GM10266 (cell line): Measurements from ENCODE around the gene GPATCH4.
"Not testable (repeated sequence)": the region's sequence is repeated elsewhere in the genome, so short reads cannot be mapped to it uniquely, and the experiment has no call there.

Source experiments
- DNase-seq: peaks from one replicate; pipeline ENCODE4 v3.0.0; 2012; ENCODE audit errors: extremely low spot score
- TF ChIP-seq, protein P1 (sequence below): IDR thresholded peaks from 2 replicates; pipeline ENCODE4 v1.5.1; 2012; ENCODE audit warnings: mild to moderate bottlenecking, low read depth; ENCODE audit not compliant: control insufficient read depth, insufficient read depth; ENCODE audit errors: missing control alignments

The GPATCH4 gene

GRCh38 chr1:156618853-156619581 is 17.7 kb upstream of the GPATCH4 start, which contains the start of gene HAPLN2:
Gene HAPLN2 (plus strand): TSS chr1:156619415. CDS start chr1:156623491, 4,076 bp downstream.
- TF ChIP-seq, protein P1, sequence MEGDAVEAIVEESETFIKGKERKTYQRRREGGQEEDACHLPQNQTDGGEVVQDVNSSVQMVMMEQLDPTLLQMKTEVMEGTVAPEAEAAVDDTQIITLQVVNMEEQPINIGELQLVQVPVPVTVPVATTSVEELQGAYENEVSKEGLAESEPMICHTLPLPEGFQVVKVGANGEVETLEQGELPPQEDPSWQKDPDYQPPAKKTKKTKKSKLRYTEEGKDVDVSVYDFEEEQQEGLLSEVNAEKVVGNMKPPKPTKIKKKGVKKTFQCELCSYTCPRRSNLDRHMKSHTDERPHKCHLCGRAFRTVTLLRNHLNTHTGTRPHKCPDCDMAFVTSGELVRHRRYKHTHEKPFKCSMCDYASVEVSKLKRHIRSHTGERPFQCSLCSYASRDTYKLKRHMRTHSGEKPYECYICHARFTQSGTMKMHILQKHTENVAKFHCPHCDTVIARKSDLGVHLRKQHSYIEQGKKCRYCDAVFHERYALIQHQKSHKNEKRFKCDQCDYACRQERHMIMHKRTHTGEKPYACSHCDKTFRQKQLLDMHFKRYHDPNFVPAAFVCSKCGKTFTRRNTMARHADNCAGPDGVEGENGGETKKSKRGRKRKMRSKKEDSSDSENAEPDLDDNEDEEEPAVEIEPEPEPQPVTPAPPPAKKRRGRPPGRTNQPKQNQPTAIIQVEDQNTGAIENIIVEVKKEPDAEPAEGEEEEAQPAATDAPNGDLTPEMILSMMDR, result peak; percentile 52
- no peak for DNase-seq

- DNase-seq, result no peak
- TF ChIP-seq, protein P1, result no peak
Measured at GRCh38 chr1:156616463-156616862, 15.2 kb upstream of the GPATCH4 start.

- DNase-seq, result no peak
- TF ChIP-seq, protein P1, result no peak
Measured at GRCh38 chr1:156615946-156616345, 14.7 kb upstream of the GPATCH4 start.

DNA sequence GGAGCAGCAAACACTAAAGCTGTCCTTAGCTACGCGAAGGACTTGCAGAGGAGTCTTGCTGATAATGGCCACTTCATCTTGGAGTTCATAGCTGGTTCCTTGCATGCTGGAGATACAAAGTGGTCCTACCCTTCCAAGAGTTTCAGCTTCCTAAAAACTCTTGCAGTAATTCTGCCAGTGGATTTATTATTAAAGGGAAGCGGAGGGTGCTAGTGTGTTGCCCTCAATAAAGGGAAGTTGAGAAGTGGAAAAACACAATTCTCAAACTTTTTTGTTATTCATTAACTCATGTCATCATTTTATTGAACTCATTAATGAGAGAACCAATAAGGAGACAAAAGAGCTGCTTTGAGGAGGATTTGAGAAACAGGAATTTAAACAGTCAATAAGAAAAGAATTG is 11.4 kb upstream of the GPATCH4 start:
- no peak for DNase-seq
- TF ChIP-seq, protein P1, result no peak

DNA sequence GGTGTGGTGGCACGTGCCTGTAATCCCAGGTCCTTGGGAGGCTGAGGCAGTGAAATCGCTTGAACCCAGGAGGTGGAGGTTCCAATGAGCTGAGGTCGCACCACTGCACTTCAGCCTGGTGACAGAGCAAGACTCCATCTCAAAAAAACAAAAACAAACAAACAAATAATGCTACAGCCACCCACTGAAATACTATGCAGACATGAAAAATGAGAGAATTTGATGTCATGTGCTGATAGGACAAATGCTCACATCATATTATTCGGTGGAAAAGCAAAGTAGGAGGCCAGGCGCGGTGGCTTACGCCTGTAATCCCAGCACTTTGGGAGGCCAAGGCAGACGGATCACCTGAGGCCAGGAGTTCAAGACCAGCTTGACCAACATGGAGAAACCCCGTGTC is 8.8 kb upstream of the GPATCH4 start:
- not testable (repeated sequence) for DNase-seq

DNA sequence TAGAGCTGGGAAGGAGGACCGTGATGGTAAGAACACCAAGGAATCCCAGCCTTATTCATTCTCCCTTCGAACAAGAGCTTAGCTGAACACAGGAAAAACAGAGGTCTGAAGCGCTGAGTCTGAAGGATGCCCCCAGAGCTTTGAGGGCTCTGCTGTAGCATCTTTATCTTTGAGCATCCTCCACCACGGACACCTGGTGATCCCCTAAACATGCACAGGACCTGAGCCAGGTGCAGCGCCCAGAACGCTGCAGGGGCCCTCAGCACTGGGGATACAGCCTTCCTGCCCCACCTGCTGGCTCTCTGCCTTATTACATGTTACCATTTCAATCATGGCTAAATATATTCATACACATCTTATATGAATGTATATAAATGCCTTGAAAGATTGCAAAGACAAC is 7.7 kb upstream of the GPATCH4 start:
- TF ChIP-seq, protein P1, result peak; percentile 67
- no peak for DNase-seq

GRCh38 chr1:156608036-156608674 is 6.9 kb upstream of the GPATCH4 start:
- TF ChIP-seq, protein P1, result peak; percentile 88
- peak; percentile 64 for DNase-seq

GRCh38 chr1:156607344-156607743 is 6.1 kb upstream of the GPATCH4 start:
- DNase-seq, result not testable (repeated sequence)
